PC-3 (cell line): ENCODE results near the gene PPM1B. TPM values are rescaled to one million over a fixed set of nuclear protein-coding genes. Genes with fewer than 3 reads are reported as not detected.

Source experiments
- ATAC-seq: fragments of 200-7000 bp; cut with Tn5 transposase; 2 replicates; pipeline ENCODE4 v1.9.1; 2020; ENCODE audit warnings: mild to moderate bottlenecking, moderate library complexity
- BruUV-seq: library from RNA; stranded (reverse); fragments of 400-500 nt; replicated peaks from 2 replicates; lab custom pipeline; 2021; lab: Mats Ljungman, UMichigan
- CTCF ChIA-PET: fragments of 300-600 bp; sonication (Branson Sonifier 250); formaldehyde crosslinking; loops from one replicate; lab custom pipeline; 2022; ENCODE audit warnings: antibody characterized with exemption; lab: Charles Lee
- POLR2A ChIA-PET: fragments of 300-600 bp; sonication (Branson Sonifier 250); formaldehyde crosslinking; loops from one replicate; lab custom pipeline; 2022; ENCODE audit warnings: antibody characterized with exemption; ENCODE audit not compliant: unreplicated experiment; lab: Charles Lee
- DNase-seq: peaks from one replicate; pipeline ENCODE4 v3.0.0-alpha.2; 2015
- H2AFZ ChIP-seq: fragments of 300-600 bp; sonication (generic); 2 replicates; pipeline ENCODE4 v1.6.0; 2016; ENCODE audit warnings: antibody characterized with exemption, low read length
- H3F3A ChIP-seq: fragments of 300-600 bp; sonication (generic); one replicate; pipeline ENCODE4 v1.6.0; 2017; ENCODE audit warnings: antibody characterized with exemption, low read length, control low read depth, mild to moderate bottlenecking; ENCODE audit not compliant: unreplicated experiment
- H3K27ac ChIP-seq: fragments of 300-600 bp; sonication (generic); 2 replicates; pipeline ENCODE4 v1.5.1; 2016; ENCODE audit warnings: mild to moderate bottlenecking, low read length
- H3K27me3 ChIP-seq: fragments of 300-600 bp; sonication (generic); 2 replicates; pipeline ENCODE4 v1.6.1; 2016; ENCODE audit warnings: low read length, mixed read lengths
- H3K36me3 ChIP-seq: fragments of 300-600 bp; sonication (generic); 2 replicates; pipeline ENCODE4 v1.6.1; 2016; ENCODE audit warnings: low read depth, mixed run types, low read length, mixed read lengths
- H3K4me1 ChIP-seq: fragments of 300-600 bp; sonication (generic); 2 replicates; pipeline ENCODE4 v1.5.1; 2016; ENCODE audit warnings: low read length; ENCODE audit not compliant: insufficient read depth
- H3K4me2 ChIP-seq: fragments of 300-600 bp; sonication (generic); 2 replicates; pipeline ENCODE4 v1.6.0; 2016; ENCODE audit warnings: low read length
- H3K4me3 ChIP-seq: fragments of 300-600 bp; sonication (generic); 2 replicates; pipeline ENCODE4 v1.5.1; 2016; ENCODE audit warnings: mild to moderate bottlenecking, low read length, mixed read lengths
- H3K79me2 ChIP-seq: fragments of 300-600 bp; sonication (generic); 2 replicates; pipeline ENCODE4 v1.6.1; 2017; ENCODE audit warnings: low read length, mixed read lengths
- H3K9ac ChIP-seq: fragments of 300-600 bp; sonication (generic); 2 replicates; pipeline ENCODE4 v1.6.0; 2016; ENCODE audit warnings: mild to moderate bottlenecking, low read length
- H3K9me2 ChIP-seq: fragments of 300-600 bp; sonication (generic); replicated peaks from 2 replicates; pipeline ENCODE4 v1.6.1; 2016; ENCODE audit warnings: mixed run types, low read length, mixed read lengths
- H3K9me3 ChIP-seq: fragments of 300-600 bp; sonication (generic); 2 replicates; pipeline ENCODE4 v1.6.1; 2016; ENCODE audit warnings: low read length, mixed read lengths
- H4K20me1 ChIP-seq: fragments of 300-600 bp; sonication (generic); 2 replicates; pipeline ENCODE4 v1.6.1; 2016; ENCODE audit warnings: low read length, mixed read lengths
- CTCF ChIP-seq: fragments of 300-600 bp; sonication (generic); conservative IDR thresholded peaks from 2 replicates; pipeline ENCODE4 v1.5.1; 2017; ENCODE audit warnings: antibody characterized with exemption, low read depth, mild to moderate bottlenecking, low read length
- EZH2 ChIP-seq: fragments of 300-600 bp; sonication (generic); IDR thresholded peaks from one replicate; pipeline ENCODE4 v1.6.1; 2017; ENCODE audit warnings: antibody characterized with exemption, mild to moderate bottlenecking, low read length; ENCODE audit not compliant: unreplicated experiment
- EZH2phosphoT487 ChIP-seq: fragments of 300-600 bp; sonication (generic); IDR thresholded peaks from 2 replicates; pipeline ENCODE4 v1.6.1; 2018; ENCODE audit warnings: mild to moderate bottlenecking, antibody characterized with exemption, low read length, borderline replicate concordance
- intact Hi-C: fragments of 100-400 bp; cut with micrococcal nuclease; formaldehyde crosslinking; loops from 2 replicates; pipeline ENCODE4 v1.9.0; 2023
- total RNA-seq: library from RNA; depleted of rRNA; stranded (reverse); fragments of >200 nt; gene quantifications from 2 replicates; pipeline ENCODE4 v1.2.3, GENCODE V29; 2014

The PPM1B gene
- total RNA-seq, 1 experiment from 2014 or later, result 17.6 TPM

DNA sequence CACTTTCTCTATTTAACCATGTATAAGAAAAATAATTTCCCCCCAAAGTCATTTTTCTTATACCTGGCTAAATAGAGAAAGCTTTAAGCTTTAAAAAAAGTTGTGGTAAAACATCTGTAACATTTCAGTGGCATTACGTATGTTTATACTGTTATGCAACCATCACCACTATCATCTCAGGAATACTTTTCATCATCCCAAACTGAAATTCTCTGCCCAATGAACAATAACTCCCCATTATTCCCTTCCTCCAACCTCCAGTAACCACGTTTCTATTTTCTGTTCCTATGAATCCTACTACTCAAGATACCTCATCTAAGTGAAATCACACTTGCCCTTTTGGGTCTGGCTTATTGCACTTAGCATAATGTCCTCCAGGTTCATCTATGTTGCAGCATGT lies 104.9 kb downstream of the PPM1B start:
- Histone ChIP-seq H3K9ac (no peak overlapping the region), H3K36me3 (no peaks in the 10 kb centered on the region)

GRCh38 chr2:44275927-44276303 lies 107.2 kb downstream of the PPM1B start:
- Histone ChIP-seq H3K9ac (no peak overlapping the region), H2AFZ (no peak overlapping the region), H3K36me3 (no peaks in the 10 kb centered on the region), H3K27me3 (no peaks in the 10 kb centered on the region), H3F3A (no peaks in the 10 kb centered on the region), H3K9me2 (no peaks in the 10 kb centered on the region), H3K27ac (peak overlapping the region; percentile 43), H4K20me1 (no peaks in the 10 kb centered on the region), H3K4me1 (peaks cover 24% of the 10 kb centered on the region), H3K4me3 (no peak overlapping the region), H3K4me2 (peak overlapping the region; percentile 19), H3K79me2 (no peaks in the 10 kb centered on the region), H3K9me3 (no peaks in the 10 kb centered on the region)
- TF ChIP-seq CTCF (no peak), EZH2phosphoT487 (no peak), EZH2 (no peak)
- DNase-seq, result peak; percentile 90
- BruUV-seq, result no TSS peak
- peak; percentile 93 for ATAC-seq
- intact Hi-C loops, result loop anchor here (1.0 kb wide), 1 partner anchor 15 kb away; no protein-coding TSS in a partner anchor
- ChIA-PET POLR2A (no interaction called here), CTCF (no interaction called here)

More for the DNA sequence above, 104.9 kb downstream of the PPM1B start:
- ChIA-PET POLR2A (no interaction called here), CTCF (no interaction called here)
- H3K27me3 ChIP-seq, result no peaks in the 10 kb centered on the region
- H4K20me1 ChIP-seq, result no peaks in the 10 kb centered on the region
- BruUV-seq, result no TSS peak
- H3K79me2 ChIP-seq, result no peaks in the 10 kb centered on the region
- H2AFZ ChIP-seq, result no peak overlapping the region
- intact Hi-C loops, result no loop called here
- H3K9me3 ChIP-seq, result no peaks in the 10 kb centered on the region
- no peaks in the 10 kb centered on the region for H3F3A ChIP-seq
- TF ChIP-seq EZH2, result no peak
- TF ChIP-seq CTCF, result no peak
- no peak for TF ChIP-seq EZH2phosphoT487
- no peaks in the 10 kb centered on the region for H3K9me2 ChIP-seq
- ATAC-seq (no peak), DNase-seq (no peak)
- H3K27ac ChIP-seq, result no peak overlapping the region
- H3K4me3 ChIP-seq, result no peak overlapping the region
- H3K4me2 ChIP-seq, result no peak overlapping the region
- H3K4me1 ChIP-seq, result peaks cover 25% of the 10 kb centered on the region

DNA sequence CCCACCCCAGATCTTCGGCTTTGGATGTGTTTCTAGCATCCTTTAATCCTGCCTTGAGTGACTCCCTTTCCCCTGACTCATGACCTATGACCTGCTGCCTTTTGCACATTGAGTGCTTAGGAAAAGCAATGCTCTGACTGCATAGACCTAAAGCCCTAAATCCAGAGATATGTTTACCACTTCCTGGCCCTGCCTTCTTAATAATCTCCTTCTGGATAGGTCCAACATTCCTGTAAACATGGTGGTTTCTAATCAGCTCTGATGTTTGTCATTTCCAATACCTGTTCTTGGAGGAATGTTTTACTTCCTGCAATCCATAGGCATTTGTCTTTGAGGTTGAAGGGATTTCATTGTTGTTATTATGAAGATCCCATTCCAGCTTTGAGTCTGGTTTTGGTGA lies 108.9 kb downstream of the PPM1B start:
- ChIA-PET CTCF (no interaction called here), POLR2A (no interaction called here)
- Histone ChIP-seq H3K4me1 (peaks cover 24% of the 10 kb centered on the region), H3K4me2 (no peak overlapping the region; the same call in 1 of the 2 replicates), H3K4me3 (no peak overlapping the region), H4K20me1 (no peaks in the 10 kb centered on the region), H3K9me3 (no peaks in the 10 kb centered on the region), H3K9me2 (no peaks in the 10 kb centered on the region), H3K9ac (no peak overlapping the region), H3K36me3 (no peaks in the 10 kb centered on the region), H3K27ac (no peak overlapping the region), H3K27me3 (no peaks in the 10 kb centered on the region), H3F3A (no peaks in the 10 kb centered on the region), H3K79me2 (no peaks in the 10 kb centered on the region), H2AFZ (peak overlapping the region; percentile 40; the same call in 1 of the 2 replicates)
- intact Hi-C loops, result no loop called here
- TF ChIP-seq EZH2phosphoT487 (no peak), CTCF (no peak)
- ATAC-seq (no peak), DNase-seq (peak; percentile 47)
- no TSS peak for BruUV-seq
